Measurements from ENCODE around the gene RNF144B.

- TF ChIP-seq CTCF (IDR thresholded peaks at IDR 0.05 in 8 of 11, conservative IDR thresholded peaks at IDR 0.05 in 3 of 11) (no peak), POLR2AphosphoS5 (IDR thresholded peaks at IDR 0.05) (no peak), POLR2A (IDR thresholded peaks at IDR 0.05) (no peak)
Measured at GRCh38 chr6:18468503-18468843, 81.3 kb downstream of the RNF144B start.

Data from spleen (tissue), 7 donors.